Keratinocyte (primary cell): ENCODE results near the gene SMPD4.
"Not testable (repeated sequence)": the region's sequence is repeated elsewhere in the genome, so short reads cannot be mapped to it uniquely, and the experiment has no call there.

Experiments
- EZH2 ChIP-seq: IDR thresholded peaks from one replicate; pipeline ENCODE4 v1.6.1; 2012; ENCODE audit warnings: inconsistent platforms, mild to moderate bottlenecking, low read length, moderate library complexity
- TF ChIP-seq, protein P1 (sequence below), 3 experiments: IDR thresholded peaks in 1 of 3; conservative IDR thresholded peaks in 1 of 3; optimal IDR thresholded peaks in 1 of 3; 2 replicates in 2 of 3; 3 replicates in 1 of 3; pipeline versions ENCODE3 to v1.5.1; 2011; ENCODE audit warnings: low read length in 3 of 3, mild to moderate bottlenecking in 3 of 3, moderate library complexity in 2 of 3, control low read depth in 1 of 3, inconsistent platforms in 1 of 3; ENCODE audit not compliant: insufficient read depth in 2 of 3; ENCODE audit errors: extremely low read depth in 1 of 3

DNA sequence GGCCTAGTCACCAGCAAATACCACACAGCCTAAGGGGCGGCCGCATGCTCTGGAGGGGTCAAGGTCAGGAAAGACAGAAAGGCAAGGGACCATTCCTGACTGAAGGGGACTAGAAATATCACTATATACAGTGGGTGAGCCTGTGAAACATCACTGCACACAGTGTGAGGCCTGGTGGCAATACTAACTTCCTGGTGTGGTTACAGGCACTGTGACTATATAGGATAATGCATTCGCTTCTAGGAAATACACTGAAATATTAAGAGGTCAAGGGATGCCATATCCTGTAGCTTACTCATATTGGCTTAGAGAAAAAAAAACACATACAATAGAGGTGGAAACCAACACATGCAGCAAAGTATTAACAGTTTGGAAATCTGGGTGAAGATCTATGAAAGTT, 12.2 kb downstream of the SMPD4 start:
- TF ChIP-seq, protein P1, sequence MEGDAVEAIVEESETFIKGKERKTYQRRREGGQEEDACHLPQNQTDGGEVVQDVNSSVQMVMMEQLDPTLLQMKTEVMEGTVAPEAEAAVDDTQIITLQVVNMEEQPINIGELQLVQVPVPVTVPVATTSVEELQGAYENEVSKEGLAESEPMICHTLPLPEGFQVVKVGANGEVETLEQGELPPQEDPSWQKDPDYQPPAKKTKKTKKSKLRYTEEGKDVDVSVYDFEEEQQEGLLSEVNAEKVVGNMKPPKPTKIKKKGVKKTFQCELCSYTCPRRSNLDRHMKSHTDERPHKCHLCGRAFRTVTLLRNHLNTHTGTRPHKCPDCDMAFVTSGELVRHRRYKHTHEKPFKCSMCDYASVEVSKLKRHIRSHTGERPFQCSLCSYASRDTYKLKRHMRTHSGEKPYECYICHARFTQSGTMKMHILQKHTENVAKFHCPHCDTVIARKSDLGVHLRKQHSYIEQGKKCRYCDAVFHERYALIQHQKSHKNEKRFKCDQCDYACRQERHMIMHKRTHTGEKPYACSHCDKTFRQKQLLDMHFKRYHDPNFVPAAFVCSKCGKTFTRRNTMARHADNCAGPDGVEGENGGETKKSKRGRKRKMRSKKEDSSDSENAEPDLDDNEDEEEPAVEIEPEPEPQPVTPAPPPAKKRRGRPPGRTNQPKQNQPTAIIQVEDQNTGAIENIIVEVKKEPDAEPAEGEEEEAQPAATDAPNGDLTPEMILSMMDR (optimal IDR thresholded peaks at IDR 0.05 in 1 of 3, IDR thresholded peaks at IDR 0.05 in 1 of 3, conservative IDR thresholded peaks at IDR 0.05 in 1 of 3; ENCODE audit: extremely low read depth in 1 of 3, insufficient read depth in 2 of 3, low read length in 3 of 3) = not testable (repeated sequence)
- not testable (repeated sequence) for TF ChIP-seq EZH2
